IPS DF 4.7 (cell line): ENCODE measurements around the gene USP17L19.
"Not testable (repeated sequence)": the region's sequence is repeated elsewhere in the genome, so short reads cannot be mapped to it uniquely, and the experiment has no call there.

ENCODE experiments used
- DNase-seq: peaks from one replicate; pipeline ENCODE4 v3.0.0-alpha.2; 2013; ENCODE audit warnings: low spot score; ENCODE audit errors: extremely low read depth

The USP17L19 gene, protein sequence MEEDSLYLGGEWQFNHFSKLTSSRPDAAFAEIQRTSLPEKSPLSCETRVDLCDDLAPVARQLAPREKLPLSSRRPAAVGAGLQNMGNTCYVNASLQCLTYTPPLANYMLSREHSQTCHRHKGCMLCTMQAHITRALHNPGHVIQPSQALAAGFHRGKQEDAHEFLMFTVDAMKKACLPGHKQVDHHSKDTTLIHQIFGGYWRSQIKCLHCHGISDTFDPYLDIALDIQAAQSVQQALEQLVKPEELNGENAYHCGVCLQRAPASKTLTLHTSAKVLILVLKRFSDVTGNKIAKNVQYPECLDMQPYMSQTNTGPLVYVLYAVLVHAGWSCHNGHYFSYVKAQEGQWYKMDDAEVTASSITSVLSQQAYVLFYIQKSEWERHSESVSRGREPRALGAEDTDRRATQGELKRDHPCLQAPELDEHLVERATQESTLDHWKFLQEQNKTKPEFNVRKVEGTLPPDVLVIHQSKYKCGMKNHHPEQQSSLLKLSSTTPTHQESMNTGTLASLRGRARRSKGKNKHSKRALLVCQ

DNA sequence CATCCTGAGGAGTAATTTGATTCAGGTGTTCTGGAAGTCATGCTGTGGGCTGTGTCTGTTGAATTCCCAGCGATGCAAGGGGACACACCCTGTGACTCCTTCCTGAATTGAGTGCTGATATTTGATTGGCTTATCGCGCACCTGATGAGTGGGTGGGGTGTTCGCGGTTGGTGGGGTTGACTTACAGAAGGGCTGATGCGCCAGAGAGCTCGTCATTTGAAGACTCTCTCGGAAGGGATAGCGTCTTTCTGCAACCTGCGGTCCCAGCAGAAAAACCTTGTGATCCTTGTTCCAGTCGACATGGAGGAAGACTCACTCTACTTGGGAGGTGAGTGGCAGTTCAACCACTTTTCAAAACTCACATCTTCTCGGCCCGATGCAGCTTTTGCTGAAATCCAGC lies at the start of gene USP17L19:
Gene USP17L19, plus strand, starts transcription at position 301 of the 400 bp plus-strand sequence. Its CDS starts 0 bp downstream, at position 301.
- DNase-seq = not testable (repeated sequence)

DNA sequence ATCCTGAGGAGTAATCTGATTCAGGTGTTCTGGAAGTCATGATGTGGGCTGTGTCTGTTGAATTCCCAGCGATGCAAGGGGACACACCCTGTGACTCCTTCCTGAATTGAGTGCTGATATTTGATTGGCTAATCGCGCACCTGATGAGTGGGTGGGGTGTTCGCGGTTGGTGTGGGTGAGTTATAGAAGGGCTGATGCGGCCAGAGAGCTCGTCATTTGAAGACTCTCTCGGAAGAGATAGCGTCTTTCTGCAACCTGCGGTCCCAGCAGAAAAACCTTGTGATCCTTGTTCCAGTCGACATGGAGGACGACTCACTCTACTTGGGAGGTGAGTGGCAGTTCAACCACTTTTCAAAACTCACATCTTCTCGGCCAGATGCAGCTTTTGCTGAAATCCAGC lies 42.8 kb upstream of the USP17L19 start, which contains the start of gene USP17L10:
Gene USP17L10, plus strand, starts transcription at position 301 of the 400 bp plus-strand sequence. Its CDS starts 0 bp downstream, at position 301.
- DNase-seq = not testable (repeated sequence)

DNA sequence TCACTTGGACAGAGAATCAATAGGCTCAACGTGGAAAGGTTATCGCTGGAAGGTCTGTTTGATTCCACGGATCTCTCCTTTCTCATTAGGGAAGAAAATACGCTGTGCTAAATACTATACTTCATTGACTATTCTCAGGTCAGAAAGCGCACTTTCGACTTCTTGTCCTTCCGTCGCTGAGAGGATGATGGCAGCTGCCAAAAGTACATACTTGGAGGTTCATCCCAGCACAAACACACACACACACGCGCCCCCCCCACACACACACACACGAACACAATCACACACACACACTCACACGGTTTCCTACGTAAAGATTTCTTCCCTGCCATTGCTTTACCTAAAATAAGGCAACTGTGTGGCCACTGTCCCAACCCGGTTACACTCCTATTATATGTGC lies 38.5 kb upstream of the USP17L19 start:
- DNase-seq = not testable (repeated sequence)

DNA sequence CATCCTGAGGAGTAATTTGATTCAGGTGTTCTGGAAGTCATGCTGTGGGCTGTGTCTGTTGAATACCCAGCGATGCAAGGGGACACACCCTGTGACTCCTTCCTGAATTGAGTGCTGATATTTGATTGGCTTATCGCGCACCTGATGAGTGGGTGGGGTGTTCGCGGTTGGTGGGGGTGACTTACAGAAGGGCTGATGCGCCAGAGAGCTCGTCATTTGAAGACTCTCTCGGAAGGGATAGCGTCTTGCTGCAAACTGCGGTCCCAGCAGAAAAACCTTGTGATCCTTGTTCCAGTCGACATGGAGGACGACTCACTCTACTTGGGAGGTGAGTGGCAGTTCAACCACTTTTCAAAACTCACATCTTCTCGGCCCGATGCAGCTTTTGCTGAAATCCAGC lies 38.1 kb upstream of the USP17L19 start, which contains the start of gene USP17L11:
Gene USP17L11, plus strand, starts transcription at position 301 of the 400 bp plus-strand sequence. Its CDS starts 0 bp downstream, at position 301.
- not testable (repeated sequence) for DNase-seq

DNA sequence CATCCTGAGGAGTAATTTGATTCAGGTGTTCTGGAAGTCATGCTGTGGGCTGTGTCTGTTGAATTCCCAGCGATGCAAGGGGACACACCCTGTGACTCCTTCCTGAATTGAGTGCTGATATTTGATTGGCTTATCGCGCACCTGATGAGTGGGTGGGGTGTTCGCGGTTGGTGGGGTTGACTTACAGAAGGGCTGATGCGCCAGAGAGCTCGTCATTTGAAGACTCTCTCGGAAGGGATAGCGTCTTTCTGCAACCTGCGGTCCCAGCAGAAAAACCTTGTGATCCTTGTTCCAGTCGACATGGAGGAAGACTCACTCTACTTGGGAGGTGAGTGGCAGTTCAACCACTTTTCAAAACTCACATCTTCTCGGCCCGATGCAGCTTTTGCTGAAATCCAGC lies 33.3 kb upstream of the USP17L19 start, which contains the start of gene USP17L12:
Gene USP17L12, plus strand, starts transcription at position 301 of the 400 bp plus-strand sequence. Its CDS starts 0 bp downstream, at position 301.
- DNase-seq = not testable (repeated sequence)

DNA sequence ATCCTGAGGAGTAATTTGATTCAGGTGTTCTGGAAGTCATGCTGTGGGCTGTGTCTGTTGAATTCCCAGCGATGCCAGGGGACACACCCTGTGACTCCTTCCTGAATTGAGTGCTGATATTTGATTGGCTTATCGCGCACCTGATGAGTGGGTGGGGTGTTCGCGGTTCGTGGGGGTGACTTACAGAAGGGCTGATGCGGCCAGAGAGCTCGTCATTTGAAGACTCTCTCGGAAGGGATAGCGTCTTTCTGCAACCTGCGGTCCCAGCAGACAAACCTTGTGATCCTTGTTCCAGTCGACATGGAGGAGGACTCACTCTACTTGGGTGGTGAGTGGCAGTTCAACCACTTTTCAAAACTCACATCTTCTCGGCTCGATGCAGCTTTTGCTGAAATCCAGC lies 28.6 kb upstream of the USP17L19 start, which contains the start of gene USP17L13:
Gene USP17L13, plus strand, starts transcription at position 301 of the 400 bp plus-strand sequence. Its CDS starts 0 bp downstream, at position 301.
- DNase-seq = not testable (repeated sequence)

DNA sequence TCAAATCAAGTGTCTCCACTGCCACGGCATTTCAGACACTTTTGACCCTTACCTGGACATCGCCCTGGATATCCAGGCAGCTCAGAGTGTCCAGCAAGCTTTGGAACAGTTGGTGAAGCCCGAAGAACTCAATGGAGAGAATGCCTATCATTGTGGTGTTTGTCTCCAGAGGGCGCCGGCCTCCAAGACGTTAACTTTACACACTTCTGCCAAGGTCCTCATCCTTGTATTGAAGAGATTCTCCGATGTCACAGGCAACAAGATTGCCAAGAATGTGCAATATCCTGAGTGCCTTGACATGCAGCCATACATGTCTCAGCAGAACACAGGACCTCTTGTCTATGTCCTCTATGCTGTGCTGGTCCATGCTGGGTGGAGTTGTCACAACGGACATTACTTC lies 22.9 kb upstream of the USP17L19 start:
- not testable (repeated sequence) for DNase-seq

DNA sequence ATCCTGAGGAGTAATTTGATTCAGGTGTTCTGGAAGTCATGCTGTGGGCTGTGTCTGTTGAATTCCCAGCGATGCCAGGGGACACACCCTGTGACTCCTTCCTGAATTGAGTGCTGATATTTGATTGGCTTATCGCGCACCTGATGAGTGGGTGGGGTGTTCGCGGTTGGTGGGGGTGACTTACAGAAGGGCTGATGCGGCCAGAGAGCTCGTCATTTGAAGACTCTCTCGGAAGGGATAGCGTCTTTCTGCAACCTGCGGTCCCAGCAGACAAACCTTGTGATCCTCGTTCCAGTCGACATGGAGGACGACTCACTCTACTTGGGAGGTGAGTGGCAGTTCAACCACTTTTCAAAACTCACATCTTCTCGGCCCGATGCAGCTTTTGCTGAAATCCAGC lies 19.1 kb upstream of the USP17L19 start, which contains the start of gene USP17L15:
Gene USP17L15, plus strand, starts transcription at position 301 of the 400 bp plus-strand sequence. Its CDS starts 0 bp downstream, at position 301.
- not testable (repeated sequence) for DNase-seq

DNA sequence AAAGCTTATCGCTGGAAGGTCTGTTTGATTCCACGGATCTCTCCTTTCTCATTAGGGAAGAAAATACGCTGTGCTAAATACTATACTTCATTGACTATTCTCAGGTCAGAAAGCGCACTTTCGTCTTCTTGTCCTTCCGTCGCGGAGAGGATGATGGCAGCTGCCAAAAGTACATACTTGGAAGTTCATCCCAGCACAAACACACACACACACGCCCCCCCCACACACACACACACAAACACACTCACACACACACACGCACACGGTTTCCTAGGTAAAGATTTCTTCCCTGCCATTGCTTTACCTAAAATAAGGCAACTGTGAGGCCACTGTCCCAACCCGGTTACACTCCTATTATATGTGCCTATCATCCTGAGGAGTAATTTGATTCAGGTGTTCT lies 14.7 kb upstream of the USP17L19 start:
- not testable (repeated sequence) for DNase-seq

DNA sequence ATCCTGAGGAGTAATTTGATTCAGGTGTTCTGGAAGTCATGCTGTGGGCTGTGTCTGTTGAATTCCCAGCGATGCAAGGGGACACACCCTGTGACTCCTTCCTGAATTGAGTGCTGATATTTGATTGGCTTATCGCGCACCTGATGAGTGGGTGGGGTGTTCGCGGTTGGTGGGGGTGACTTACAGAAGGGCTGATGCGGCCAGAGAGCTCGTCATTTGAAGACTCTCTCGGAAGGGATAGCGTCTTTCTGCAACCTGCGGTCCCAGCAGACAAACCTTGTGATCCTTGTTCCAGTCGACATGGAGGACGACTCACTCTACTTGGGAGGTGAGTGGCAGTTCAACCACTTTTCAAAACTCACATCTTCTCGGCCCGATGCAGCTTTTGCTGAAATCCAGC lies 9.6 kb upstream of the USP17L19 start, which contains the start of gene USP17L17:
Gene USP17L17, plus strand, starts transcription at position 301 of the 400 bp plus-strand sequence. Its CDS starts 0 bp downstream, at position 301.
- DNase-seq = not testable (repeated sequence)

DNA sequence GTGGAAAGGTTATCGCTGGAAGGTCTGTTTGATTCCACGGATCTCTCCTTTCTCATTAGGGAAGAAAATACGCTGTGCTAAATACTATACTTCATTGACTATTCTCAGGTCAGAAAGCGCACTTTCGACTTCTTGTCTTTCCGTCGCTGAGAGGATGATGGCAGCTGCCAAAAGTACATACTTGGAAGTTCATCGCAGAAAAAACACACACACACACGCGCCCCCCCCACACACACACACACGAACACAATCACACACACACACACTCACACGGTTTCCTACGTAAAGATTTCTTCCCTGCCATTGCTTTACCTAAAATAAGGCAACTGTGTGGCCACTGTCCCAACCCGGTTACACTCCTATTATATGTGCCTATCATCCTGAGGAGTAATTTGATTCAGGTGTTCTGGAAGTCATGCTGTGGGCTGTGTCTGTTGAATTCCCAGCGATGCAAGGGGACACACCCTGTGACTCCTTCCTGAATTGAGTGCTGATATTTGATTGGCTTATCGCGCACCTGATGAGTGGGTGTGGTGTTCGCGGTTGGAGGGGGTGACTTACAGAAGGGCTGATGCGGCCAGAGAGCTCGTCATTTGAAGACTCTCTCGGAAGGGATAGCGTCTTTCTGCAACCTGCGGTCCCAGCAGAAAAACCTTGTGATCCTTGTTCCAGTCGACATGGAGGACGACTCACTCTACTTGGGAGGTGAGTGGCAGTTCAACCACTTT lies 5.1 kb upstream of the USP17L19 start, which contains the start of gene USP17L18:
Gene USP17L18, plus strand, starts transcription at position 678 of the 728 bp plus-strand sequence. Its CDS starts 0 bp downstream, at position 678.
- DNase-seq = not testable (repeated sequence)

DNA sequence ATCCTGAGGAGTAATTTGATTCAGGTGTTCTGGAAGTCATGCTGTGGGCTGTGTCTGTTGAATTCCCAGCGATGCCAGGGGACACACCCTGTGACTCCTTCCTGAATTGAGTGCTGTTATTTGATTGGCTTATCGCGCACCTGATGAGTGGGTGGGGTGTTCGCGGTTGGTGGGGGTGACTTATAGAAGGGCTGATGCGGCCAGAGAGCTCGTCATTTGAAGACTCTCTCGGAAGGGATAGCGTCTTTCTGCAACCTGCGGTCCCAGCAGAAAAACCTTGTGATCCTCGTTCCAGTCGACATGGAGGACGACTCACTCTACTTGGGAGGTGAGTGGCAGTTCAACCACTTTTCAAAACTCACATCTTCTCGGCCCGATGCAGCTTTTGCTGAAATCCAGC lies 4.6 kb downstream of the USP17L19 start, which contains the start of gene USP17L20:
Gene USP17L20, plus strand, starts transcription at position 301 of the 400 bp plus-strand sequence. Its CDS starts 0 bp downstream, at position 301.
- DNase-seq = not testable (repeated sequence)

DNA sequence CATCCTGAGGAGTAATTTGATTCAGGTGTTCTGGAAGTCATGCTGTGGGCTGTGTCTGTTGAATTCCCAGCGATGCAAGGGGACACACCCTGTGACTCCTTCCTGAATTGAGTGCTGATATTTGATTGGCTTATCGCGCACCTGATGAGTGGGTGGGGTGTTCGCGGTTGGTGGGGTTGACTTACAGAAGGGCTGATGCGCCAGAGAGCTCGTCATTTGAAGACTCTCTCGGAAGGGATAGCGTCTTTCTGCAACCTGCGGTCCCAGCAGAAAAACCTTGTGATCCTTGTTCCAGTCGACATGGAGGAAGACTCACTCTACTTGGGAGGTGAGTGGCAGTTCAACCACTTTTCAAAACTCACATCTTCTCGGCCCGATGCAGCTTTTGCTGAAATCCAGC lies 9.4 kb downstream of the USP17L19 start, which contains the start of gene USP17L21:
Gene USP17L21, plus strand, starts transcription at position 301 of the 400 bp plus-strand sequence. Its CDS starts 0 bp downstream, at position 301.
- not testable (repeated sequence) for DNase-seq

DNA sequence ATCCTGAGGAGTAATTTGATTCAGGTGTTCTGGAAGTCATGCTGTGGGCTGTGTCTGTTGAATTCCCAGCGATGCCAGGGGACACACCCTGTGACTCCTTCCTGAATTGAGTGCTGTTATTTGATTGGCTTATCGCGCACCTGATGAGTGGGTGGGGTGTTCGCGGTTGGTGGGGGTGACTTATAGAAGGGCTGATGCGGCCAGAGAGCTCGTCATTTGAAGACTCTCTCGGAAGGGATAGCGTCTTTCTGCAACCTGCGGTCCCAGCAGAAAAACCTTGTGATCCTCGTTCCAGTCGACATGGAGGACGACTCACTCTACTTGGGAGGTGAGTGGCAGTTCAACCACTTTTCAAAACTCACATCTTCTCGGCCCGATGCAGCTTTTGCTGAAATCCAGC lies 14.1 kb downstream of the USP17L19 start, which contains the start of gene USP17L22:
Gene USP17L22, plus strand, starts transcription at position 301 of the 400 bp plus-strand sequence. Its CDS starts 0 bp downstream, at position 301.
- not testable (repeated sequence) for DNase-seq

DNA sequence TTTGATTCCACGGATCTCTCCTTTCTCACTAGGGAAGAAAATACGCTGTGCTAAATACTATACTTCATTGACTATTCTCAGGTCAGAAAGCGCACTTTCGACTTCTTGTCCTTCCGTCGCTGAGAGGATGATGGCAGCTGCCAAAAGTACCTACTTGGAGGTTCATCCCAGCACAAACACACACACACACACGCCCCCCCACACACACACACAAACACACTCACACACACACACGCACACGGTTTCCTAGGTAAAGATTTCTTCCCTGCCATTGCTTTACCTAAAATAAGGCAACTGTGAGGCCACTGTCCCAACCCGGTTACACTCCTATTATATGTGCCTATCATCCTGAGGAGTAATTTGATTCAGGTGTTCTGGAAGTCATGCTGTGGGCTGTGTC lies 18.5 kb downstream of the USP17L19 start:
- DNase-seq = not testable (repeated sequence)
